Astrocyte of the spinal cord (primary cell): ENCODE results near the gene ABCC10.

Experiments
- DNase-seq: peaks from one replicate; pipeline ENCODE4 v3.0.0; 2011; ENCODE audit warnings: low read depth, low spot score
- H3K4me3 ChIP-seq: 2 replicates; pipeline ENCODE4 v1.5.1; 2011; ENCODE audit warnings: low read depth, mild to moderate bottlenecking, low read length, moderate library complexity
- in situ Hi-C: cut with HindIII; loops from 2 replicates; pipeline ENCODE4 v1.10.0; 2017; ENCODE audit warnings: low sequenced_read_pairs
- TF ChIP-seq, protein P1 (sequence below): IDR thresholded peaks from 2 replicates; pipeline ENCODE4 v1.5.1; 2012; ENCODE audit warnings: low read depth, mild to moderate bottlenecking, low read length, inconsistent platforms

ABCC10 gene

DNA sequence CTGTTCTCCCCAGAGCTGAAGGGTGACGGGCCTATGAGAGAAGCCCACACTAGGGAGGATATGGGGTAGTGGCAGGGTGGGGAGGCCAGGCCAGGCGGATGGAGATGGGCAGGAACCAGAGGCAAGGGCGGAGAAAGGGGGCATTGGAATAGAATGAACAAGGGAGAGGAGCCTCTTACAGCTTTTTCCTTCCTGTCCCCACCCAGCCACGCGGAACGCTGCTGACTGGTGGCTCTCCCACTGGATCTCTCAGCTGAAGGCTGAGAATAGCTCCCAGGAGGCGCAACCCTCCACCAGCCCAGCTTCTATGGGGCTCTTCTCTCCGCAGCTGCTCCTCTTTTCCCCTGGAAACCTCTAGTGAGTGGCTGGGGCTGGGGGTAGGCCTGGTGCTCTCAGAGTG is 17.2 kb downstream of the ABCC10 start:
- TF ChIP-seq, protein P1, sequence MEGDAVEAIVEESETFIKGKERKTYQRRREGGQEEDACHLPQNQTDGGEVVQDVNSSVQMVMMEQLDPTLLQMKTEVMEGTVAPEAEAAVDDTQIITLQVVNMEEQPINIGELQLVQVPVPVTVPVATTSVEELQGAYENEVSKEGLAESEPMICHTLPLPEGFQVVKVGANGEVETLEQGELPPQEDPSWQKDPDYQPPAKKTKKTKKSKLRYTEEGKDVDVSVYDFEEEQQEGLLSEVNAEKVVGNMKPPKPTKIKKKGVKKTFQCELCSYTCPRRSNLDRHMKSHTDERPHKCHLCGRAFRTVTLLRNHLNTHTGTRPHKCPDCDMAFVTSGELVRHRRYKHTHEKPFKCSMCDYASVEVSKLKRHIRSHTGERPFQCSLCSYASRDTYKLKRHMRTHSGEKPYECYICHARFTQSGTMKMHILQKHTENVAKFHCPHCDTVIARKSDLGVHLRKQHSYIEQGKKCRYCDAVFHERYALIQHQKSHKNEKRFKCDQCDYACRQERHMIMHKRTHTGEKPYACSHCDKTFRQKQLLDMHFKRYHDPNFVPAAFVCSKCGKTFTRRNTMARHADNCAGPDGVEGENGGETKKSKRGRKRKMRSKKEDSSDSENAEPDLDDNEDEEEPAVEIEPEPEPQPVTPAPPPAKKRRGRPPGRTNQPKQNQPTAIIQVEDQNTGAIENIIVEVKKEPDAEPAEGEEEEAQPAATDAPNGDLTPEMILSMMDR, result no peak
- H3K4me3 ChIP-seq, result no peak overlapping the region
- in situ Hi-C loops, result no loop called here
- DNase-seq, result no peak

DNA sequence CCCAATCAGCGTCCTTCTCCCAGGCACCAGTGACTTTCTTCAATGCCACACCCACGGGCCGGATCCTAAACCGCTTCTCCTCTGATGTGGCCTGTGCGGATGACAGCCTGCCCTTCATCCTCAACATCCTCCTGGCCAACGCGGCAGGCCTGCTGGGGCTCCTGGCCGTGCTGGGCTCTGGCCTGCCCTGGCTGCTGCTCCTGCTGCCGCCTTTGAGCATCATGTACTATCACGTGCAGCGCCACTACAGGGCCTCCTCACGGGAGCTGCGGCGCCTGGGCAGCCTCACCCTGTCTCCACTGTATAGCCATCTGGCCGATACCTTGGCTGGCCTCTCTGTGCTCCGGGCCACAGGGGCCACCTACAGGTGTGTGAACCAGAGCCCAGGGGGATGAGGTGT is 18.2 kb downstream of the ABCC10 start:
- TF ChIP-seq, protein P1, result no peak
- in situ Hi-C loops, result no loop called here
- H3K4me3 ChIP-seq, result no peak overlapping the region
- DNase-seq, result no peak

DNA sequence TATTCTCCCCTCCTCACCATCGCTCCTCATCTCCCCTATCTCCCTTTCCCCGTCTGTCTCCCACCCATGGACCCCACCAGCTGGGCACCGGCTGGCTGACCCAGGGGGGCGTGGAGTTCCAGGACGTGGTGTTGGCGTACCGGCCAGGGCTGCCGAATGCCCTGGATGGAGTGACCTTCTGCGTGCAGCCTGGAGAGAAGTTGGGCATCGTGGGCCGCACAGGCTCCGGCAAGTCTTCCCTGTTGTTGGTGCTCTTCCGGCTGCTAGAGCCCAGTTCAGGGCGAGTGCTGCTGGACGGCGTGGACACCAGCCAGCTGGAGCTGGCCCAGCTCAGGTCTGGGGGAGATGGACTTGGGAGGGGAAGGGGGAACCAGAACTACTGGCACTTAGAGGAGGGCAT is 20.3 kb downstream of the ABCC10 start:
- TF ChIP-seq, protein P1, result no peak
- no peak overlapping the region for H3K4me3 ChIP-seq
- no peak for DNase-seq
- in situ Hi-C loops, result no loop called here

DNA sequence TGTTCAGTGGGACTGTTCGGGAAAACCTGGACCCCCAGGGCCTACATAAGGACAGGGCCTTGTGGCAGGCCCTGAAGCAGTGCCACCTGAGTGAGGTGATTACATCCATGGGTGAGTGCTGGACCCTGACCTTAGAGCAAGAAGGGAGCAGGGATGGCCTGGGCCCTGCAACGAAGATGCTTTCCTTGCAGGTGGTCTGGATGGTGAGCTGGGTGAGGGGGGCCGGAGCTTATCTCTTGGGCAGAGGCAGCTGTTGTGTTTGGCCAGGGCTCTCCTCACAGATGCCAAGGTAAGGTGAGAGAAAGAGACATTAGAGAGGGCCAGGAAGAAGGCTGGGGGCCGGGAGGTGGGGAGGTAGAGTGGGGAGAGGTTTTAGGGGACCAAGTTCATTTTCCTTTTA is 21.6 kb downstream of the ABCC10 start:
- in situ Hi-C loops, result no loop called here
- DNase-seq, result no peak
- no peak overlapping the region for H3K4me3 ChIP-seq
- TF ChIP-seq, protein P1, result no peak

DNA sequence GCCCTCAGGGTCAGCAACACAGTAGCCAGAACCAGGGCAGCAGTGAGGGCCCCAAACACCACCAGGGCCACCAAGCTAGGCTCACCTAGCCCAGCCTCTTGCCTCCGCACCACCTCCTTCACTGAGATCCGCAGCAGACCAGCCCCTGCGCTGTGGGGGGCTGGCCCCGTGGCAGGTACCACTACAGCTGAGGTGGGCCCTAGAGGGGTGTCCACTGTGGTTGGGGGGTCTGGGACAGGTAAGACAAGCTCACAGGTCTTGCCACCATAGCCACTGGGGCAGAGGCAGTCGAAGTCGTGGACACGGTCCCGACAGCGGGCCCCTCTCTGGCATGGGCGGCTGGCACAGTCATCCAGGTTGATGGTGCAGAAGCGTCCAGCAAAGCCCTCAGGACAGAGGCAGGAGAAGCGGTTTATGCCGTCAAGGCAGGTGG is 23.4 kb downstream of the ABCC10 start:
- H3K4me3 ChIP-seq, result no peak overlapping the region
- TF ChIP-seq, protein P1, result no peak
- in situ Hi-C loops, result no loop called here
- no peak for DNase-seq

DNA sequence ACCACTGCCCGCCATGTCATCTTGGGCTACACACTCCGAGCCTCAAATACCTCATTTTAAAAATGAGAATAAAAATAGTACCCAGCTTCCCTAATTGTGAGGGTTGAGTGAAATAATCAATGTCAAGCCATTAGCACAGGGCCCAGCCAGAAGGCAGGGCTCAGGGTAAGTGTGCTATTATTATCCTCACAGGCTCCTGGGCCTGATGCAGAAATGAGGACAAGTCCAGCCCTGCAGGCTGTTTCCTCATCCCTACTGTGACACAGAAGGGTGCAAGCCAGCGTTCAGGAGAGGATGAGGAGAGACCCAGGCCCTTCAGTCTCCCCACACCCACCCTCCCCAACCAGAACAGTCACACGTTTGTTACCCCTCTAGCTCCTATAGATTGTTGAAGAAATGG is 24.0 kb downstream of the ABCC10 start:
- in situ Hi-C loops, result no loop called here
- TF ChIP-seq, protein P1, result no peak
- no peak for DNase-seq
- H3K4me3 ChIP-seq, result no peak overlapping the region

DNA sequence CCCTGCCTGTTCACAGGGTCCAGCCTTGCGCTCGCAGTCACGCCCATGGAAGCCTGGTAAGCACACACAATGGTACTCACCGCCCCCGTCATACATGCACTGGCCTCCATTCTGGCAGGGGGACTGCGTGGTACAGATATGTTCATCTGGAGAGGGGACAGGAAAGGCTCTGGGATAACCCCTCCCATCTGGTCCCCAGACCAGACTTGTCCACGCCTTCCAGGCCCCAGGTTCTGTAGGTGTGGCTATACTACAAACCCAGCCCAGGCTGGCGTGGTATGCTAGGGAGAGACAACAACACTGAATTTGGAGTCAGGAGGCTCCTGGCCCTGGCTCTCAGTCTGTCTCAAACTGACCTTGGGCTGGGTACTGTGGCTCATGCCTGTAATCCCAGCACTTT is 24.6 kb downstream of the ABCC10 start:
- in situ Hi-C loops, result no loop called here
- TF ChIP-seq, protein P1, result no peak

More for the DNA sequence above, 24.6 kb downstream of the ABCC10 start:
- H3K4me3 ChIP-seq, result no peak overlapping the region
- DNase-seq, result no peak
